ENCODE data around the gene METTL26. TPM values are rescaled to one million over a fixed set of nuclear protein-coding genes. Genes with fewer than 3 reads are reported as not detected.

The METTL26 gene
- total RNA-seq, 1 donor from 2014 or later, result 68.1 TPM

DNA sequence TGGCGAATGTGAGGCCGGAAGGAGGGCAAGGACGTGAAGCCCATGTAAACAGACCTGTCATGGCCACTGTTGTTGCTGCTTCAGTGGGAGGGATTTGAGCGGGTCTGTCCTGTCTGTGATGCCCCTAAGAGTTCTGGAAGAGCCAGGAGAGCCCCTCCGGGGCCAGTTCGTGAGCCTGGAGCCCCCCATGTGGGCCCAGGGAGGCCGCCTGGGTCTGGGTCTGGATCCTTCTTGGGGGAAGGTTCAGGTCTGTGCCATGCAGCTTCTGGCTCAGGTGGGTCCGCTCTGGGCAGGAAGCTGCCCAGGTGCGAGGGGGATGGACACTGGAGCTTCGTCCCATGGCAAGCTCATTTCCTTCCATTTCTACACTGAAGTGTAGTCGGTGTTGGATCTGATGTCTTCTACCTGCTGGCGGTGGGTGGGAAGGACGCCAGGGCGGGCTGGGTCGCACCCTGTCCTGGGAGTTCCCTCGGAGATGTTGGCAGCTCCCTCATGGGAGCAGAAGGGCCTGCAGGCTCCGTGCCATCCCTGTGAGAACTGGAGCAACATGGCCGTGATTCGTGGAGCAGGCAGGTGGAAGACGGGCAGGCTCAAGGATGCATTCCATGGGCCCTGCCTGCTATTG is 16.5 kb downstream of the METTL26 start:
- TF ChIP-seq CTCF (IDR thresholded peaks at IDR 0.05), result no peak
- Mint-ChIP-seq H3K4me3 (ENCODE audit: unreplicated experiment) (no peak overlapping the region), H3K36me3 (ENCODE audit: low read depth) (no peaks in the 10 kb centered on the region), H3K4me1 (ENCODE audit: low read depth) (peaks cover 12% of the 10 kb centered on the region), H3K9me3 (ENCODE audit: low read depth) (no peaks in the 10 kb centered on the region), H3K27me3 (ENCODE audit: low read depth) (no peaks in the 10 kb centered on the region), H3K27ac (ENCODE audit: unreplicated experiment) (no peak overlapping the region)
- peak; percentile 61 for DNase-seq (ENCODE audit: low spot score)

GRCh38 chr16:617855-618254 is 18.2 kb downstream of the METTL26 start:
- no peak overlapping the region for H3K27ac Mint-ChIP-seq (ENCODE audit: unreplicated experiment)
- peak; percentile 90 for DNase-seq (ENCODE audit: low spot score)
- H3K36me3 Mint-ChIP-seq (ENCODE audit: low read depth), result no peaks in the 10 kb centered on the region
- no peak for TF ChIP-seq CTCF (IDR thresholded peaks at IDR 0.05)
- H3K4me3 Mint-ChIP-seq (ENCODE audit: unreplicated experiment), result no peak overlapping the region
- H3K27me3 Mint-ChIP-seq (ENCODE audit: low read depth), result no peaks in the 10 kb centered on the region
- peaks cover 12% of the 10 kb centered on the region for H3K4me1 Mint-ChIP-seq (ENCODE audit: low read depth)
- H3K9me3 Mint-ChIP-seq (ENCODE audit: low read depth), result no peaks in the 10 kb centered on the region

- Mint-ChIP-seq H3K27me3 (ENCODE audit: low read depth) (no peaks in the 10 kb centered on the region), H3K9me3 (ENCODE audit: low read depth) (no peaks in the 10 kb centered on the region), H3K27ac (ENCODE audit: unreplicated experiment) (no peak overlapping the region), H3K4me3 (ENCODE audit: unreplicated experiment) (no peak overlapping the region), H3K4me1 (ENCODE audit: low read depth) (peaks cover 6% of the 10 kb centered on the region), H3K36me3 (ENCODE audit: low read depth) (no peaks in the 10 kb centered on the region)
- TF ChIP-seq CTCF (IDR thresholded peaks at IDR 0.05), result no peak
- peak; percentile 91 for DNase-seq (ENCODE audit: low spot score)
Measured at GRCh38 chr16:616733-617586, 19.1 kb downstream of the METTL26 start.

DNA sequence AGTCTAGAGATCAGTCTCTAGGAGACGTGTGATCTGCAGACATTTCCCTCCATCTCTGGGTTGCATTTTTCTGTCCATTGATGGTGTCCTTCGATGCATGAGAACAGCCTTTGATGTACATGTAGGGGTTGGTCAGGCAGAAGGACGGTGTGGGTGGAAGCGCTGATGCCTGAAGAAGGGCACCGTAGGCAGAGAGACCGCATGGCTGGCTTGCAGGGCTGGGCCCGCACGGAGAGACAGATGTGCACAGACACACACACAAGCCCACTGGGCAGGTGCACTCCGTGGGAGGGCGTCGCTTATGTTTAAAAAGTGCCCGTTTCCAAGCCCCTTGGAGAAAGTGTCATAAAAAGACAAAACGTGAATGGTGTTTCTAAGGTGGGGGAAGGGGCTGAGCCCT is 21.0 kb downstream of the METTL26 start:
- no peak for TF ChIP-seq CTCF (IDR thresholded peaks at IDR 0.05)
- Mint-ChIP-seq H3K4me1 (ENCODE audit: low read depth) (peaks cover 2% of the 10 kb centered on the region), H3K4me3 (ENCODE audit: unreplicated experiment) (no peak overlapping the region), H3K27me3 (ENCODE audit: low read depth) (no peaks in the 10 kb centered on the region), H3K36me3 (ENCODE audit: low read depth) (no peaks in the 10 kb centered on the region), H3K9me3 (ENCODE audit: low read depth) (no peaks in the 10 kb centered on the region), H3K27ac (ENCODE audit: unreplicated experiment) (no peak overlapping the region)
- no peak for DNase-seq (ENCODE audit: low spot score)

DNA sequence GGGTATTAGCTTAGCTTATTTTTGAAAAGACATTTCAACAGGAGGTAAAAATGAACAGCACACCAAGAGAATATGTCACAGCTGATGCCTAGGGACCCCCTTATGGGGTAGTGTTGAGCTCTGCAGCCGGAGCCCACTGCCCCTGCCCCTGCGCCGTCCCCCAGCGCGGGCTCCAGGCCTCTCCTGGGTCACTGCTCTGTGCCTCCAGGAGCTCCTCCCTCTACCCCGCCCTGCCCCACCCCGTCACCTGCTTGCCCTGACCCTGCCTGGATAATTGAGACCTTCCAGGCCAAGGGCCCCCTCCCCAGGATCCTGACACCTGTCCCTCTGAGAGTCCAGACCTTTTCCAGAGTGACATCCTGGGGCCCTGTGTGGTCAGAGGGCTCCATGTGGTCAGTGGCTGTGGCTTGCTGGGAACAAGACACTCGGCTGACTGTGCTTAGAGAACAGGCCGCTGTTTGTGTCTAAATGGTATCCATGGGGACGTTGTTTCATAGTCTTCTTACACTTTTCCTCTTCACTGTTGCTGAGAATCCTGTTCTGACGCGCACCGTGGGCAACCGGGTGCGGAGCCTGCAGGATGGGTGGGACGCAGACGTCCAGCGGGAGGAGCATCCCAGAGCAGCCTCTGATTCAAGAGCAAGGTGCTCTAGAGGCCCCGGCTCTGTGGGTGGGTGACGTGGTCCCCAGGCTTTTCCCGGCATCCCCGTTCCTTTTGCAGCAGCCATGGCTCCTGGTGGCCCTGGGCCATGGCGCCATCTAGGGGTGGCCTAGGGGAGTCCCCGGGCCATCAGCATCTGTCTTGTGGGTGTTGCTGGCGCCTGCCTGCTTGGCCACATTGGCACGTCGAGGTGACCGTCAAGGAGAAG is 25.4 kb downstream of the METTL26 start:
- H3K9me3 Mint-ChIP-seq (ENCODE audit: low read depth), result no peaks in the 10 kb centered on the region
- no peak overlapping the region for H3K4me3 Mint-ChIP-seq (ENCODE audit: unreplicated experiment)
- H3K4me1 Mint-ChIP-seq (ENCODE audit: low read depth), result peaks cover 2% of the 10 kb centered on the region
- no peak for DNase-seq (ENCODE audit: low spot score)
- no peaks in the 10 kb centered on the region for H3K27me3 Mint-ChIP-seq (ENCODE audit: low read depth)
- TF ChIP-seq CTCF (IDR thresholded peaks at IDR 0.05), result peak; percentile 74
- H3K36me3 Mint-ChIP-seq (ENCODE audit: low read depth), result no peaks in the 10 kb centered on the region
- H3K27ac Mint-ChIP-seq (ENCODE audit: unreplicated experiment), result no peak overlapping the region

Data from chondrocyte (in vitro differentiated cells).